Fibroblast of skin of right biceps (primary cell): Measurements from ENCODE around the gene FES.
"Not testable (repeated sequence)": the region's sequence is repeated elsewhere in the genome, so short reads cannot be mapped to it uniquely, and the experiment has no call there.

Source experiments
- DNase-seq: peaks from one replicate; pipeline ENCODE4 v3.0.0-alpha.2; 2013

The FES gene

GRCh38 chr15:90911906-90912769 lies 27.8 kb downstream of the FES start:
- no peak for DNase-seq

- DNase-seq = no peak
Observed at GRCh38 chr15:90912770-90913075, 28.4 kb downstream of the FES start.

- DNase-seq = no peak
Observed at GRCh38 chr15:90913398-90913944, 29.2 kb downstream of the FES start.

GRCh38 chr15:90914305-90915080 lies 30.2 kb downstream of the FES start:
- no peak for DNase-seq

GRCh38 chr15:90915216-90915807 lies 31.0 kb downstream of the FES start:
- no peak for DNase-seq

GRCh38 chr15:90915808-90916440 lies 31.6 kb downstream of the FES start:
- no peak for DNase-seq

- no peak for DNase-seq
Observed at GRCh38 chr15:90916461-90916860, 32.2 kb downstream of the FES start.

- DNase-seq = no peak
Observed at GRCh38 chr15:90917569-90917968, 33.3 kb downstream of the FES start.

- no peak for DNase-seq
Observed at GRCh38 chr15:90918034-90918788, 33.9 kb downstream of the FES start.

GRCh38 chr15:90918835-90919234 lies 34.5 kb downstream of the FES start:
- DNase-seq = no peak

- no peak for DNase-seq
Observed at GRCh38 chr15:90921887-90922286, 37.6 kb downstream of the FES start.

GRCh38 chr15:90922712-90923322 lies 38.5 kb downstream of the FES start:
- not testable (repeated sequence) for DNase-seq

- DNase-seq = no peak
Observed at GRCh38 chr15:90924375-90924774, 40.1 kb downstream of the FES start.

- DNase-seq = not testable (repeated sequence)
Observed at GRCh38 chr15:90926766-90927165, 42.5 kb downstream of the FES start.

GRCh38 chr15:90928106-90928505 lies 43.8 kb downstream of the FES start:
- DNase-seq = not testable (repeated sequence)

- DNase-seq = no peak
Observed at GRCh38 chr15:90929246-90930019, 45.1 kb downstream of the FES start.

- no peak for DNase-seq
Observed at GRCh38 chr15:90930861-90931574, 46.7 kb downstream of the FES start.

- no peak for DNase-seq
Observed at GRCh38 chr15:90931575-90931827, 47.2 kb downstream of the FES start.

- DNase-seq = peak; percentile 78
Observed at GRCh38 chr15:90931828-90932659, 47.7 kb downstream of the FES start, which contains the start of gene HDDC3. Gene HDDC3 (minus strand): TSS chr15:90932549. CDS start chr15:90932540, 9 bp downstream.

- DNase-seq = no peak
Observed at GRCh38 chr15:90932660-90932991, 48.3 kb downstream of the FES start.
